SK-N-SH (cell line): ENCODE results near the gene ZNF79.
A peak's percentile ranks its signal among the peaks of the same experiment; 100 is the strongest.

Source experiments
- EP300 ChIP-seq, 2 experiments: IDR thresholded peaks; 2 replicates each; pipeline versions ENCODE4 v1.4.0 to v1.6.1; 2012; ENCODE audit warnings: borderline replicate concordance in 1 of 2, low read depth in 1 of 2, low read length in 1 of 2
- FOXM1 ChIP-seq: IDR thresholded peaks from 2 replicates; pipeline ENCODE4 v1.4.0; 2012; ENCODE audit warnings: low read depth, mild to moderate bottlenecking
- MXI1 ChIP-seq: IDR thresholded peaks from 2 replicates; pipeline ENCODE4 v1.6.1; 2012; ENCODE audit warnings: mild to moderate bottlenecking, low read depth, low read length, improper control_type of control experiment
- POLR2AphosphoS5 ChIP-seq: IDR thresholded peaks from 2 replicates; pipeline ENCODE4 v1.6.1; 2012; ENCODE audit warnings: low read depth, low read length
- RCOR1 ChIP-seq: fragments of 150-350 bp; IDR thresholded peaks from 2 replicates; pipeline ENCODE4 v1.6.1; 2017; ENCODE audit warnings: antibody characterized with exemption, low read length
- SIN3A ChIP-seq: IDR thresholded peaks from 2 replicates; pipeline ENCODE4 v1.6.1; 2012; ENCODE audit warnings: low read depth, mild to moderate bottlenecking, low read length, moderate library complexity, borderline replicate concordance
- SMC3 ChIP-seq: IDR thresholded peaks from 2 replicates; pipeline ENCODE4 v1.6.1; 2012; ENCODE audit warnings: low read depth, low read length, improper control_type of control experiment
- TAF1 ChIP-seq: IDR thresholded peaks from 2 replicates; pipeline ENCODE4 v1.6.1; 2012; ENCODE audit warnings: low read depth, mild to moderate bottlenecking, low read length, moderate library complexity, borderline replicate concordance
- YY1 ChIP-seq: IDR thresholded peaks from 2 replicates; pipeline ENCODE4 v1.4.0; 2012; ENCODE audit warnings: low read depth, mild to moderate bottlenecking
- TF ChIP-seq, protein P1 (sequence below): fragments of 200-600 bp; sonication (generic); IDR thresholded peaks from 2 replicates; pipeline ENCODE4 v1.6.1; 2017; ENCODE audit warnings: antibody characterized with exemption, mild to moderate bottlenecking, moderate library complexity
- TF ChIP-seq, protein P2 (sequence below): IDR thresholded peaks from 2 replicates; pipeline ENCODE4 v1.4.0; 2012; ENCODE audit warnings: low read depth, borderline replicate concordance
- TF ChIP-seq, protein P3 (sequence below): fragments of 150-350 bp; IDR thresholded peaks from 2 replicates; pipeline ENCODE4 v1.6.1; 2017; ENCODE audit warnings: antibody characterized with exemption, low read length, low read depth, borderline replicate concordance
- TF ChIP-seq, protein P4 (sequence below): IDR thresholded peaks from 2 replicates; pipeline ENCODE4 v1.6.1; 2012; ENCODE audit warnings: mild to moderate bottlenecking, low read depth, low read length, moderate library complexity
- TF ChIP-seq, protein P5 (sequence below): fragments of 150-350 bp; IDR thresholded peaks from 2 replicates; pipeline ENCODE4 v1.6.1; 2016; ENCODE audit warnings: mild to moderate bottlenecking, low read depth, low read length

DNA sequence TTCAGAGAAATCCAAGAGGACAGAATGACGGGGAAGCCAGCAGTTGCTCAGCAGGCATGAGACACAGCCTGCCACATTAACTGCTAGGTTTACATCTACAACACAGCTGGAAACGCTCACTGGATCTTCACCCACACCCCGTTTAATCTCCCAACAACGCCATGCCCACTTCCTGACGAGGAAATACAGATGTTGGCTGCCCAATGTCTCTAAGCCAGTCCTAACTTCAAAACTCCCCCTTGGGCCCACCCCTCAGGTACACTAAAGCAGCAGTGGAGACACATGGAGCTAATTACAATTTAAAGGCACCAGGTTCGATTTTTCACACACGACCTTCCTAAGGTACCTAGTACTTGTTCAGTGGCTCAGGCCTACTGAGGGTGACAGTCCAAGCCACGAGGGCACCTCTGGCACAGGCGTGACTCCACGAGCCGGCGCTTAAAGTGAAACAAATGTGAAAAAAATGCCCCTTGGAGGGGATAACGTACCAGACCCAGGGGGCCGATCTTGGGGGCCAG is 26.1 kb downstream of the ZNF79 start:
- no peak for TF ChIP-seq SIN3A
- TF ChIP-seq, protein P1, sequence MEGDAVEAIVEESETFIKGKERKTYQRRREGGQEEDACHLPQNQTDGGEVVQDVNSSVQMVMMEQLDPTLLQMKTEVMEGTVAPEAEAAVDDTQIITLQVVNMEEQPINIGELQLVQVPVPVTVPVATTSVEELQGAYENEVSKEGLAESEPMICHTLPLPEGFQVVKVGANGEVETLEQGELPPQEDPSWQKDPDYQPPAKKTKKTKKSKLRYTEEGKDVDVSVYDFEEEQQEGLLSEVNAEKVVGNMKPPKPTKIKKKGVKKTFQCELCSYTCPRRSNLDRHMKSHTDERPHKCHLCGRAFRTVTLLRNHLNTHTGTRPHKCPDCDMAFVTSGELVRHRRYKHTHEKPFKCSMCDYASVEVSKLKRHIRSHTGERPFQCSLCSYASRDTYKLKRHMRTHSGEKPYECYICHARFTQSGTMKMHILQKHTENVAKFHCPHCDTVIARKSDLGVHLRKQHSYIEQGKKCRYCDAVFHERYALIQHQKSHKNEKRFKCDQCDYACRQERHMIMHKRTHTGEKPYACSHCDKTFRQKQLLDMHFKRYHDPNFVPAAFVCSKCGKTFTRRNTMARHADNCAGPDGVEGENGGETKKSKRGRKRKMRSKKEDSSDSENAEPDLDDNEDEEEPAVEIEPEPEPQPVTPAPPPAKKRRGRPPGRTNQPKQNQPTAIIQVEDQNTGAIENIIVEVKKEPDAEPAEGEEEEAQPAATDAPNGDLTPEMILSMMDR: no peak
- no peak for TF ChIP-seq EP300 (IDR thresholded peaks at IDR 0.05; ENCODE audit: borderline replicate concordance in 1 of 2, low read depth in 1 of 2, low read length in 1 of 2)
- TF ChIP-seq MXI1: peak; percentile 75; the same call in 1 of the 2 replicates
- no peak for TF ChIP-seq TAF1
- no peak for TF ChIP-seq SMC3
- TF ChIP-seq, protein P2, sequence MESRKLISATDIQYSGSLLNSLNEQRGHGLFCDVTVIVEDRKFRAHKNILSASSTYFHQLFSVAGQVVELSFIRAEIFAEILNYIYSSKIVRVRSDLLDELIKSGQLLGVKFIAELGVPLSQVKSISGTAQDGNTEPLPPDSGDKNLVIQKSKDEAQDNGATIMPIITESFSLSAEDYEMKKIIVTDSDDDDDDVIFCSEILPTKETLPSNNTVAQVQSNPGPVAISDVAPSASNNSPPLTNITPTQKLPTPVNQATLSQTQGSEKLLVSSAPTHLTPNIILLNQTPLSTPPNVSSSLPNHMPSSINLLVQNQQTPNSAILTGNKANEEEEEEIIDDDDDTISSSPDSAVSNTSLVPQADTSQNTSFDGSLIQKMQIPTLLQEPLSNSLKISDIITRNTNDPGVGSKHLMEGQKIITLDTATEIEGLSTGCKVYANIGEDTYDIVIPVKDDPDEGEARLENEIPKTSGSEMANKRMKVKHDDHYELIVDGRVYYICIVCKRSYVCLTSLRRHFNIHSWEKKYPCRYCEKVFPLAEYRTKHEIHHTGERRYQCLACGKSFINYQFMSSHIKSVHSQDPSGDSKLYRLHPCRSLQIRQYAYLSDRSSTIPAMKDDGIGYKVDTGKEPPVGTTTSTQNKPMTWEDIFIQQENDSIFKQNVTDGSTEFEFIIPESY: no peak
- no peak for TF ChIP-seq FOXM1
- no peak for TF ChIP-seq RCOR1
- 0 out of 2 replicates have a peak, but pooled peaks have one; percentile 3 for TF ChIP-seq POLR2AphosphoS5
- TF ChIP-seq YY1: no peak
- TF ChIP-seq, protein P3, sequence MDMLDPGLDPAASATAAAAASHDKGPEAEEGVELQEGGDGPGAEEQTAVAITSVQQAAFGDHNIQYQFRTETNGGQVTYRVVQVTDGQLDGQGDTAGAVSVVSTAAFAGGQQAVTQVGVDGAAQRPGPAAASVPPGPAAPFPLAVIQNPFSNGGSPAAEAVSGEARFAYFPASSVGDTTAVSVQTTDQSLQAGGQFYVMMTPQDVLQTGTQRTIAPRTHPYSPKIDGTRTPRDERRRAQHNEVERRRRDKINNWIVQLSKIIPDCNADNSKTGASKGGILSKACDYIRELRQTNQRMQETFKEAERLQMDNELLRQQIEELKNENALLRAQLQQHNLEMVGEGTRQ: no peak
- TF ChIP-seq, protein P4, sequence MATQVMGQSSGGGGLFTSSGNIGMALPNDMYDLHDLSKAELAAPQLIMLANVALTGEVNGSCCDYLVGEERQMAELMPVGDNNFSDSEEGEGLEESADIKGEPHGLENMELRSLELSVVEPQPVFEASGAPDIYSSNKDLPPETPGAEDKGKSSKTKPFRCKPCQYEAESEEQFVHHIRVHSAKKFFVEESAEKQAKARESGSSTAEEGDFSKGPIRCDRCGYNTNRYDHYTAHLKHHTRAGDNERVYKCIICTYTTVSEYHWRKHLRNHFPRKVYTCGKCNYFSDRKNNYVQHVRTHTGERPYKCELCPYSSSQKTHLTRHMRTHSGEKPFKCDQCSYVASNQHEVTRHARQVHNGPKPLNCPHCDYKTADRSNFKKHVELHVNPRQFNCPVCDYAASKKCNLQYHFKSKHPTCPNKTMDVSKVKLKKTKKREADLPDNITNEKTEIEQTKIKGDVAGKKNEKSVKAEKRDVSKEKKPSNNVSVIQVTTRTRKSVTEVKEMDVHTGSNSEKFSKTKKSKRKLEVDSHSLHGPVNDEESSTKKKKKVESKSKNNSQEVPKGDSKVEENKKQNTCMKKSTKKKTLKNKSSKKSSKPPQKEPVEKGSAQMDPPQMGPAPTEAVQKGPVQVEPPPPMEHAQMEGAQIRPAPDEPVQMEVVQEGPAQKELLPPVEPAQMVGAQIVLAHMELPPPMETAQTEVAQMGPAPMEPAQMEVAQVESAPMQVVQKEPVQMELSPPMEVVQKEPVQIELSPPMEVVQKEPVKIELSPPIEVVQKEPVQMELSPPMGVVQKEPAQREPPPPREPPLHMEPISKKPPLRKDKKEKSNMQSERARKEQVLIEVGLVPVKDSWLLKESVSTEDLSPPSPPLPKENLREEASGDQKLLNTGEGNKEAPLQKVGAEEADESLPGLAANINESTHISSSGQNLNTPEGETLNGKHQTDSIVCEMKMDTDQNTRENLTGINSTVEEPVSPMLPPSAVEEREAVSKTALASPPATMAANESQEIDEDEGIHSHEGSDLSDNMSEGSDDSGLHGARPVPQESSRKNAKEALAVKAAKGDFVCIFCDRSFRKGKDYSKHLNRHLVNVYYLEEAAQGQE: no peak
- TF ChIP-seq, protein P5, sequence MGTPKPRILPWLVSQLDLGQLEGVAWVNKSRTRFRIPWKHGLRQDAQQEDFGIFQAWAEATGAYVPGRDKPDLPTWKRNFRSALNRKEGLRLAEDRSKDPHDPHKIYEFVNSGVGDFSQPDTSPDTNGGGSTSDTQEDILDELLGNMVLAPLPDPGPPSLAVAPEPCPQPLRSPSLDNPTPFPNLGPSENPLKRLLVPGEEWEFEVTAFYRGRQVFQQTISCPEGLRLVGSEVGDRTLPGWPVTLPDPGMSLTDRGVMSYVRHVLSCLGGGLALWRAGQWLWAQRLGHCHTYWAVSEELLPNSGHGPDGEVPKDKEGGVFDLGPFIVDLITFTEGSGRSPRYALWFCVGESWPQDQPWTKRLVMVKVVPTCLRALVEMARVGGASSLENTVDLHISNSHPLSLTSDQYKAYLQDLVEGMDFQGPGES: no peak
